Measurements from ENCODE around the gene NCBP1. TPM values are rescaled to one million over a fixed set of nuclear protein-coding genes. Genes with fewer than 3 reads are reported as not detected.
A peak's percentile ranks its signal among the peaks of the same experiment; 100 is the strongest.

The NCBP1 gene
- total RNA-seq, 2 donors from 2014 or later, result 22.4 to 22.7 TPM

GRCh38 chr9:97659771-97660170, 26.1 kb downstream of the NCBP1 start:
- ATAC-seq (no peak), DNase-seq (no peak)
- intact Hi-C loops (cut with DNase I), result no loop called here

- intact Hi-C loops (cut with DNase I), result no loop called here
- no peak for DNase-seq
- no peak for ATAC-seq
These were observed 26.7 kb downstream of the NCBP1 start for GRCh38 chr9:97660340-97660739.

- DNase-seq, result no peak
- intact Hi-C loops (cut with DNase I), result no loop called here
- ATAC-seq, result no peak
These were observed 27.2 kb downstream of the NCBP1 start for GRCh38 chr9:97660847-97661246.

- DNase-seq (no peak), ATAC-seq (no peak)
- intact Hi-C loops (cut with DNase I), result no loop called here
These were observed 32.1 kb downstream of the NCBP1 start for GRCh38 chr9:97665742-97666141.

- ATAC-seq (no peak), DNase-seq (no peak)
- intact Hi-C loops (cut with DNase I), result no loop called here
These were observed 33.5 kb downstream of the NCBP1 start for GRCh38 chr9:97666907-97667686.

- ATAC-seq (no peak), DNase-seq (no peak)
- intact Hi-C loops (cut with DNase I), result no loop called here
These were observed 34.9 kb downstream of the NCBP1 start for GRCh38 chr9:97668485-97668884.

- DNase-seq (no peak), ATAC-seq (no peak)
- intact Hi-C loops (cut with DNase I), result no loop called here
These were observed 37.0 kb downstream of the NCBP1 start for GRCh38 chr9:97670586-97670985.

- ATAC-seq (no peak), DNase-seq (no peak)
- intact Hi-C loops (cut with DNase I), result no loop called here
These were observed 38.8 kb downstream of the NCBP1 start for GRCh38 chr9:97672403-97672802.

- no peak for ATAC-seq
- intact Hi-C loops (cut with DNase I), result no loop called here
- DNase-seq, result no peak
These were observed 40.3 kb downstream of the NCBP1 start for GRCh38 chr9:97673922-97674321.

GRCh38 chr9:97675655-97676054, 42.0 kb downstream of the NCBP1 start:
- DNase-seq, result no peak
- intact Hi-C loops (cut with DNase I), result no loop called here

GRCh38 chr9:97682242-97682641, 48.6 kb downstream of the NCBP1 start:
- no peak for DNase-seq
- intact Hi-C loops (cut with DNase I), result no loop called here
- ATAC-seq, result no peak

More at GRCh38 chr9:97675655-97676054, 42.0 kb downstream of the NCBP1 start:
- no peak for ATAC-seq

GRCh38 chr9:97688654-97689053, 55.0 kb downstream of the NCBP1 start:
- DNase-seq, result no peak
- no peak for ATAC-seq
- intact Hi-C loops (cut with DNase I), result no loop called here

GRCh38 chr9:97689401-97690180, 56.0 kb downstream of the NCBP1 start:
- DNase-seq, result no peak
- intact Hi-C loops (cut with DNase I), result no loop called here
- ATAC-seq, result no peak

GRCh38 chr9:97694769-97695168, 61.1 kb downstream of the NCBP1 start:
- intact Hi-C loops (cut with DNase I), result no loop called here
- ATAC-seq, result no peak
- DNase-seq, result no peak

- ATAC-seq (no peak), DNase-seq (no peak)
- intact Hi-C loops (cut with DNase I), result no loop called here
These were observed 61.8 kb downstream of the NCBP1 start for GRCh38 chr9:97695390-97695789.

GRCh38 chr9:97695995-97696802, 62.6 kb downstream of the NCBP1 start:
- intact Hi-C loops (cut with DNase I), result no loop called here
- ATAC-seq, result peak in 1 of 2 donors; percentile 6
- DNase-seq, result no peak

- ATAC-seq (peak; percentile 99), DNase-seq (peak; percentile 98)
- intact Hi-C loops (cut with DNase I), result no loop called here
These were observed 63.4 kb downstream of the NCBP1 start, which contains the start of gene XPA for GRCh38 chr9:97696803-97697601. TSS of gene XPA (minus strand) at chr9:97697340. CDS start at chr9:97697292, 48 bp downstream.

- ATAC-seq (no peak), DNase-seq (no peak)
- intact Hi-C loops (cut with DNase I), result no loop called here
These were observed 64.2 kb downstream of the NCBP1 start for GRCh38 chr9:97697837-97698236.

- no peak for ATAC-seq
- intact Hi-C loops (cut with DNase I), result no loop called here
- DNase-seq, result no peak
These were observed 65.2 kb downstream of the NCBP1 start for GRCh38 chr9:97698865-97699264.

Data from left cardiac atrium (tissue), 4 donors.